A673 (cell line): ENCODE results near the gene MRPS18C. TPM values are rescaled to one million over a fixed set of nuclear protein-coding genes. Genes with fewer than 3 reads are reported as not detected.
"Not testable (repeated sequence)": the region's sequence is repeated elsewhere in the genome, so short reads cannot be mapped to it uniquely, and the experiment has no call there.

Experiments
- BruUV-seq: library from RNA; stranded (reverse); fragments of 400-500 nt; replicated peaks from 2 replicates; lab custom pipeline; 2021; lab: Mats Ljungman, UMichigan
- CTCF ChIA-PET: fragments of 300-600 bp; sonication (Branson Sonifier 250); formaldehyde crosslinking; loops from one replicate; lab custom pipeline; 2022; ENCODE audit warnings: antibody characterized with exemption; lab: Charles Lee
- POLR2A ChIA-PET: fragments of 300-600 bp; sonication (Branson Sonifier 250); formaldehyde crosslinking; loops from one replicate; lab custom pipeline; 2022; ENCODE audit warnings: antibody characterized with exemption; ENCODE audit not compliant: low non-redundant PET; lab: Charles Lee
- DNase-seq: peaks from one replicate; pipeline ENCODE4 v3.0.0-alpha.2; 2015; ENCODE audit warnings: low spot score
- H3K27ac ChIP-seq: fragments of 200-600 bp; sonication (generic); 2 replicates; pipeline ENCODE4 v1.5.1; 2016; ENCODE audit warnings: mixed run types, low read depth, mild to moderate bottlenecking, mixed read lengths, antibody characterized with exemption, low read length; ENCODE audit not compliant: poor library complexity, severe bottlenecking
- H3K27me3 ChIP-seq: fragments of 200-600 bp; sonication (generic); replicated peaks from 2 replicates; pipeline ENCODE4 v1.6.1; 2017; ENCODE audit warnings: mixed run types, low read depth, mild to moderate bottlenecking, mixed read lengths, antibody characterized with exemption, low read length; ENCODE audit not compliant: insufficient read depth, poor library complexity
- H3K36me3 ChIP-seq: fragments of 200-600 bp; sonication (generic); 2 replicates; pipeline ENCODE4 v1.6.1; 2016; ENCODE audit warnings: mixed run types, mild to moderate bottlenecking, mixed read lengths, antibody characterized with exemption, low read length; ENCODE audit not compliant: insufficient read depth, poor library complexity, severe bottlenecking
- H3K4me1 ChIP-seq: fragments of 200-600 bp; sonication (generic); 2 replicates; pipeline ENCODE4 v1.6.1; 2017; ENCODE audit warnings: mixed run types, mild to moderate bottlenecking, mixed read lengths, antibody characterized with exemption, low read length; ENCODE audit not compliant: insufficient read depth, poor library complexity, severe bottlenecking
- H3K4me3 ChIP-seq: fragments of 200-600 bp; sonication (generic); 2 replicates; pipeline ENCODE4 v1.5.1; 2016; ENCODE audit warnings: low read depth, mixed run types, mild to moderate bottlenecking, mixed read lengths, low read length; ENCODE audit not compliant: poor library complexity, severe bottlenecking
- H3K9me3 ChIP-seq: fragments of 200-600 bp; sonication (generic); 2 replicates; pipeline ENCODE4 v1.6.1; 2016; ENCODE audit warnings: mixed run types, low read depth, mild to moderate bottlenecking, mixed read lengths, antibody characterized with exemption, low read length; ENCODE audit not compliant: poor library complexity, severe bottlenecking
- CTCF ChIP-seq: fragments of 300-800, 200-600 bp; sonication (generic); conservative IDR thresholded peaks from 2 replicates; pipeline ENCODE4 v1.5.1; 2017; ENCODE audit warnings: low read depth, mild to moderate bottlenecking, antibody characterized with exemption, low read length, moderate library complexity, mixed read lengths
- EZH2 ChIP-seq: fragments of 200-600 bp; sonication (generic); IDR thresholded peaks from 2 replicates; pipeline ENCODE4 v1.6.1; 2017; ENCODE audit warnings: borderline replicate concordance, low read depth, mild to moderate bottlenecking, mixed read lengths, antibody characterized with exemption, low read length; ENCODE audit not compliant: poor library complexity, severe bottlenecking
- intact Hi-C: fragments of 100-400 bp; cut with micrococcal nuclease; formaldehyde crosslinking; loops from one replicate; pipeline ENCODE4 v1.10.0; 2022; ENCODE audit not compliant: unreplicated experiment
- total RNA-seq: library from RNA; stranded (reverse); gene quantifications from 2 replicates; pipeline ENCODE4 v1.2.3, GENCODE V29; 2021

MRPS18C gene
- total RNA-seq, 1 experiment from 2014 or later = 51.4 TPM

- peak; percentile 58 for DNase-seq
- H3K27ac ChIP-seq, H3K4me3 ChIP-seq, BruUV-seq, H3K9me3 ChIP-seq, POLR2A ChIA-PET, H3K4me1 ChIP-seq, H3K36me3 ChIP-seq, H3K27me3 ChIP-seq: not testable (repeated sequence)
- CTCF ChIA-PET = interaction anchor here (0.7 kb wide), 1 partner anchor 13 kb away, joined by 4 read pairs; no protein-coding TSS in a partner anchor
- intact Hi-C loops = loop anchor here (1.0 to 10.0 kb wide), 2 partner anchors 131 to 216 kb away; no protein-coding TSS in a partner anchor
- TF ChIP-seq CTCF = peak; percentile 60
Observed at GRCh38 chr4:83509156-83509585, 53.3 kb downstream of the MRPS18C start.

GRCh38 chr4:83510442-83510841 lies 54.6 kb downstream of the MRPS18C start:
- H3K27ac ChIP-seq = no peak overlapping the region
- no peak overlapping the region for H3K4me3 ChIP-seq
- no peaks in the 10 kb centered on the region for H3K4me1 ChIP-seq
- POLR2A ChIA-PET = no interaction called here
- H3K9me3 ChIP-seq = no peaks in the 10 kb centered on the region
- BruUV-seq = no TSS peak
- DNase-seq = no peak
- no peaks in the 10 kb centered on the region for H3K27me3 ChIP-seq
- intact Hi-C loops = no loop called here
- TF ChIP-seq CTCF (no peak), EZH2 (no peak)
- H3K36me3 ChIP-seq = no peaks in the 10 kb centered on the region
- CTCF ChIA-PET = no interaction called here

Other genes with a start within 250 kb of the MRPS18C start
- gene COQ2, start 171.3 kb upstream of the MRPS18C start, total RNA-seq = 12.6 and 15.3 TPM in 2 replicates
- 0.84 and 1.2 TPM in 2 replicates for gene HPSE, start 121.2 kb upstream of the MRPS18C start, total RNA-seq
- 6.6 and 11.5 TPM in 2 replicates for gene HELQ, start 235 bp upstream of the MRPS18C start, total RNA-seq
- gene ABRAXAS1, start 29.0 kb downstream of the MRPS18C start, total RNA-seq = 17.6 and 19.9 TPM in 2 replicates
- 0.74 and 1.2 TPM in 2 replicates for gene GPAT3, start 80.0 kb downstream of the MRPS18C start, total RNA-seq